OCI-LY1 (cell line): ENCODE results near the gene ESRP2.
A peak's percentile ranks its signal among the peaks of the same experiment; 100 is the strongest.

Experiments
- H2AFZ ChIP-seq: fragments of 200-600 bp; sonication (generic), shearing (Covaris generic); 2 replicates; pipeline ENCODE4 v1.6.0; 2014; ENCODE audit warnings: antibody characterized with exemption, mild to moderate bottlenecking, low read length
- H3F3A ChIP-seq: fragments of 200-600 bp; sonication (generic), shearing (Covaris generic); 2 replicates; pipeline ENCODE4 v1.6.0; 2014; ENCODE audit warnings: mild to moderate bottlenecking, antibody characterized with exemption, low read length, moderate library complexity; ENCODE audit not compliant: insufficient read depth
- H3K27ac ChIP-seq: fragments of 200-600 bp; sonication (generic); 2 replicates; pipeline ENCODE4 v1.5.1; 2014; ENCODE audit warnings: low read length, mixed run types, mild to moderate bottlenecking, low read depth; ENCODE audit not compliant: poor library complexity, severe bottlenecking
- H3K27me3 ChIP-seq: fragments of 200-600 bp; sonication (generic); 2 replicates; pipeline ENCODE4 v1.6.0; 2014; ENCODE audit warnings: antibody characterized with exemption, mild to moderate bottlenecking, low read length, moderate library complexity; ENCODE audit not compliant: insufficient read depth
- H3K36me3 ChIP-seq: fragments of 200-600 bp; sonication (generic); 2 replicates; pipeline ENCODE4 v1.6.1; 2014; ENCODE audit warnings: mild to moderate bottlenecking, antibody characterized with exemption, low read length, moderate library complexity, mixed read lengths; ENCODE audit not compliant: insufficient read depth
- H3K4me1 ChIP-seq: fragments of 200-600 bp; sonication (generic); 2 replicates; pipeline ENCODE4 v1.5.1; 2014; ENCODE audit warnings: mild to moderate bottlenecking, low read length, moderate library complexity; ENCODE audit not compliant: insufficient read depth, severe bottlenecking
- H3K4me2 ChIP-seq: fragments of 200-600 bp; sonication (generic), shearing (Covaris generic); 2 replicates; pipeline ENCODE4 v1.6.1; 2014; ENCODE audit warnings: low read length
- H3K4me3 ChIP-seq: fragments of 200-600 bp; sonication (generic); 2 replicates; pipeline ENCODE4 v1.5.1; 2014; ENCODE audit warnings: low read length, low read depth, mild to moderate bottlenecking, mixed read lengths; ENCODE audit not compliant: poor library complexity, severe bottlenecking
- H3K79me2 ChIP-seq: fragments of 200-600 bp; shearing (Covaris generic); 2 replicates; pipeline ENCODE4 v1.6.1; 2016; ENCODE audit warnings: mixed run types, low read length, mixed read lengths; ENCODE audit not compliant: insufficient read depth
- H3K9ac ChIP-seq: fragments of 200-600 bp; sonication (generic), shearing (Covaris generic); 2 replicates; pipeline ENCODE4 v1.6.1; 2014; ENCODE audit warnings: mild to moderate bottlenecking, low read length, mixed read lengths
- H3K9me2 ChIP-seq: fragments of 200-600 bp; sonication (generic), shearing (Covaris generic); 2 replicates; pipeline ENCODE4 v1.6.1; 2014; ENCODE audit warnings: low read depth, mild to moderate bottlenecking, low read length, mixed read lengths
- H3K9me3 ChIP-seq: fragments of 200-600 bp; shearing (Covaris generic); 2 replicates; pipeline ENCODE4 v1.6.1; 2014; ENCODE audit warnings: low read length, mixed read lengths
- H4K20me1 ChIP-seq: fragments of 200-600 bp; sonication (generic), shearing (Covaris generic); 2 replicates; pipeline ENCODE4 v1.6.0; 2016; ENCODE audit warnings: mild to moderate bottlenecking, low read length; ENCODE audit not compliant: insufficient read depth
- CTCF ChIP-seq: fragments of 200-600 bp; sonication (generic), shearing (Covaris generic); IDR thresholded peaks from 2 replicates; pipeline ENCODE4 v1.5.1; 2017; ENCODE audit warnings: mild to moderate bottlenecking, antibody characterized with exemption, low read length, moderate library complexity, mixed read lengths
- EZH2 ChIP-seq: fragments of 200-600 bp; sonication (generic), shearing (Covaris generic); IDR thresholded peaks from 2 replicates; pipeline ENCODE4 v1.8.0; 2017; ENCODE audit warnings: borderline replicate concordance, mixed run types, mild to moderate bottlenecking, antibody characterized with exemption, low read length, moderate library complexity, mixed read lengths

Gene ESRP2

DNA sequence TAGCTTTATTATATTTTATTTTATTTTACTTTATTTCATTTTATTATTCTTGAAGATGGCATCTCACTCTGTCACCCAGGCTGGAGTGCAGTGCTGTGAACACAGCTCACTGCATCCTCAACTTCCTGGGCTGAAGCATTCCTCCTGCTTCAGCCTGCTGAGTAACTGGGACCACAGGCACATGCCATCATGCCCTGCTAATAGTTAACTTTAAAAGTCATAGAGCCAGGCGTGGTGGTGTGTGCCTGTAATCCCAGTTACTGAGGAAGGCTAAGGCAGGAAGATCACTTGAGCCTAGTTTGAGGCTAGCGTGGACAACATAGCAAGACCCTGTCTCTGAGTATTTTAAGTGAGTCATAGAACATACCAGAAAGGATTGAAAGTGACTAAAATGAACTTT is 38.7 kb downstream of the ESRP2 start:
- H4K20me1 ChIP-seq, result no peaks in the 10 kb centered on the region
- H3K4me3 ChIP-seq, result no peak overlapping the region
- no peaks in the 10 kb centered on the region for H3F3A ChIP-seq
- peaks cover 10% of the 10 kb centered on the region; the same call in 1 of the 2 replicates for H3K36me3 ChIP-seq
- H3K79me2 ChIP-seq, result no peaks in the 10 kb centered on the region
- no peaks in the 10 kb centered on the region for H3K9me3 ChIP-seq
- H3K27me3 ChIP-seq, result no peaks in the 10 kb centered on the region
- H2AFZ ChIP-seq, result no peak overlapping the region
- no peak overlapping the region for H3K4me2 ChIP-seq
- H3K9ac ChIP-seq, result no peak overlapping the region
- H3K27ac ChIP-seq, result no peak overlapping the region
- TF ChIP-seq EZH2 (no peak), CTCF (no peak)
- peaks cover 25% of the 10 kb centered on the region for H3K4me1 ChIP-seq
- H3K9me2 ChIP-seq, result no peaks in the 10 kb centered on the region

GRCh38 chr16:68194251-68194650 is 41.7 kb downstream of the ESRP2 start:
- Histone ChIP-seq H4K20me1 (no peaks in the 10 kb centered on the region), H3K9me3 (no peaks in the 10 kb centered on the region), H3K79me2 (no peaks in the 10 kb centered on the region), H2AFZ (no peak overlapping the region), H3K9ac (no peak overlapping the region), H3K4me3 (no peak overlapping the region), H3K9me2 (no peaks in the 10 kb centered on the region; the same call in 1 of the 2 replicates), H3F3A (no peaks in the 10 kb centered on the region), H3K4me2 (no peak overlapping the region), H3K27ac (peak overlapping the region; percentile 40), H3K4me1 (peaks cover 12% of the 10 kb centered on the region), H3K27me3 (no peaks in the 10 kb centered on the region), H3K36me3 (peaks cover 26% of the 10 kb centered on the region)
- no peak for TF ChIP-seq EZH2

DNA sequence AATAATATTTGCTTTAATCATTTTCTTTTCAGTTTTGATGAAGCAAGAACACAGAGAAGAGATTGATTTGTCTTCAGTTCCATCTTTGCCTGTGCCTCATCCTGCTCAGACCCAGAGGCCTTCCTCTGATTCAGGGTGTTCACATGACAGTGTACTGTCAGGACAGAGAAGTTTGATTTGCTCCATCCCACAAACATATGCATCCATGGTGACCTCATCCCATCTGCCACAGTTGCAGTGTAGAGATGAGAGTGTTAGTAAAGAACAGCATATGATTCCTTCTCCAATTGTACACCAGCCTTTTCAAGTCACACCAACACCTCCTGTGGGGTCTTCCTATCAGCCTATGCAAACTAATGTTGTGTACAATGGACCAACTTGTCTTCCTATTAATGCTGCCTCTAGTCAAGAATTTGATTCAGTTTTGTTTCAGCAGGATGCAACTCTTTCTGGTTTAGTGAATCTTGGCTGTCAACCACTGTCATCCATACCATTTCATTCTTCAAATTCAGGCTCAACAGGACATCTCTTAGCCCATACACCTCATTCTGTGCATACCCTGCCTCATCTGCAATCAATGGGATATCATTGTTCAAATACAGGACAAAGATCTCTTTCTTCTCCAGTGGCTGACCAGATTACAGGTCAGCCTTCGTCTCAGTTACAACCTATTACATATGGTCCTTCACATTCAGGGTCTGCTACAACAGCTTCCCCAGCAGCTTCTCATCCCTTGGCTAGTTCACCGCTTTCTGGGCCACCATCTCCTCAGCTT is 45.0 kb downstream of the ESRP2 start:
- Histone ChIP-seq H3K9ac (no peak overlapping the region), H3K9me3 (no peaks in the 10 kb centered on the region), H3K9me2 (no peaks in the 10 kb centered on the region; the same call in 1 of the 2 replicates), H2AFZ (no peak overlapping the region), H3K27me3 (no peaks in the 10 kb centered on the region), H3K4me1 (peaks cover 12% of the 10 kb centered on the region), H3F3A (no peaks in the 10 kb centered on the region), H3K27ac (no peak overlapping the region), H3K4me3 (no peak overlapping the region), H4K20me1 (no peaks in the 10 kb centered on the region), H3K79me2 (no peaks in the 10 kb centered on the region), H3K36me3 (peaks cover 50% of the 10 kb centered on the region), H3K4me2 (no peak overlapping the region)
- TF ChIP-seq EZH2, result no peak
- TF ChIP-seq CTCF, result no peak

GRCh38 chr16:68190081-68190480 is 45.8 kb downstream of the ESRP2 start:
- Histone ChIP-seq H3F3A (no peaks in the 10 kb centered on the region), H3K36me3 (peaks cover 57% of the 10 kb centered on the region), H3K9ac (no peak overlapping the region), H3K9me2 (no peaks in the 10 kb centered on the region; the same call in 1 of the 2 replicates), H3K4me2 (no peak overlapping the region), H3K4me1 (peaks cover 12% of the 10 kb centered on the region), H3K4me3 (no peak overlapping the region), H3K9me3 (no peaks in the 10 kb centered on the region), H4K20me1 (no peaks in the 10 kb centered on the region), H3K27ac (no peak overlapping the region), H3K79me2 (no peaks in the 10 kb centered on the region), H3K27me3 (no peaks in the 10 kb centered on the region), H2AFZ (no peak overlapping the region)
- no peak for TF ChIP-seq EZH2
